Parathyroid adenoma (tissue), 2 donors: ENCODE measurements around the gene UNC5A.
A peak's percentile ranks its signal among the peaks of the same experiment; 100 is the strongest.
"Not testable (repeated sequence)": the region's sequence is repeated elsewhere in the genome, so short reads cannot be mapped to it uniquely, and the experiment has no call there.

Experiments used
- H2AFZ ChIP-seq: fragments of 300-600 bp; sonication (generic); one replicate; pipeline ENCODE4 v1.7.0; 2017; ENCODE audit warnings: antibody characterized with exemption, mild to moderate bottlenecking
- H3K27ac ChIP-seq: fragments of 300-600 bp; sonication (generic); one replicate; pipeline ENCODE4 v1.7.0; 2017
- H3K27me3 ChIP-seq: fragments of 300-600 bp; sonication (generic); one replicate; pipeline ENCODE4 v1.7.0; 2017; ENCODE audit warnings: low read length; ENCODE audit not compliant: control insufficient read depth, insufficient read depth
- H3K36me3 ChIP-seq: fragments of 300-600 bp; sonication (generic); one replicate; pipeline ENCODE4 v1.7.0; 2017; ENCODE audit warnings: low read length; ENCODE audit not compliant: control insufficient read depth, insufficient read depth
- H3K4me1 ChIP-seq: fragments of 300-600 bp; sonication (generic); one replicate; pipeline ENCODE4 v1.7.0; 2017; ENCODE audit warnings: control low read depth
- H3K4me2 ChIP-seq: fragments of 300-600 bp; sonication (generic); one replicate; pipeline ENCODE4 v1.7.0; 2017; ENCODE audit warnings: low read length
- H3K4me3 ChIP-seq: fragments of 300-600 bp; sonication (generic); one replicate; pipeline ENCODE4 v1.7.0; 2017; ENCODE audit warnings: low read depth, low read length
- H3K79me2 ChIP-seq: fragments of 300-600 bp; sonication (generic); one replicate; pipeline ENCODE4 v1.7.0; 2017; ENCODE audit warnings: control low read depth
- H3K9ac ChIP-seq: fragments of 300-600 bp; sonication (generic); one replicate; pipeline ENCODE4 v1.7.0; 2017; ENCODE audit warnings: mild to moderate bottlenecking
- H3K9me3 ChIP-seq: fragments of 300-600 bp; sonication (generic); one replicate; pipeline ENCODE4 v1.7.0; 2017; ENCODE audit warnings: low read length; ENCODE audit not compliant: control insufficient read depth
- TF ChIP-seq, protein P1 (sequence below): fragments of 300-600 bp; sonication (generic); IDR thresholded peaks from one replicate; pipeline ENCODE4 v1.7.0; 2017; ENCODE audit warnings: antibody characterized with exemption, mild to moderate bottlenecking
- donor health status: primary hyperparathyroidism.

UNC5A gene

DNA sequence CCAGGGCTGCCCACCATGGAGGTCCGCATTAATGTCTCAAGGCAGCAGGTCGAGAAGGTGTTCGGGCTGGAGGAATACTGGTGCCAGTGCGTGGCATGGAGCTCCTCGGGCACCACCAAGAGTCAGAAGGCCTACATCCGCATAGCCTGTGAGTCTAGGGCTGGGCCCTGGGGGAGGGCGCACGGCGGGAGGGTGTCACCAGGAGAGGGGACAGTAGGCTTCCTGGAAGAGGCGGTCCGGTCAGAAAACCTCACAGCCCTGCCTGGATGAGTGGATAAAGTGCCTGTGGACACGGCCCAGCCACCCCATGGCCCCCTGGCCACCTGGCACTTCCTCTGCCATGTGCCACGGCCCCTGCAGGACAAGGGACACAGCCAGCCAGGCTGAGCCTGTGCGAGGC is 57.8 kb downstream of the UNC5A start:
- H3K27me3 ChIP-seq, result peaks cover under 1% of the 10 kb centered on the region
- H3K9ac ChIP-seq, result no peak overlapping the region
- no peak overlapping the region for H2AFZ ChIP-seq
- no peak overlapping the region for H3K27ac ChIP-seq
- TF ChIP-seq, protein P1, sequence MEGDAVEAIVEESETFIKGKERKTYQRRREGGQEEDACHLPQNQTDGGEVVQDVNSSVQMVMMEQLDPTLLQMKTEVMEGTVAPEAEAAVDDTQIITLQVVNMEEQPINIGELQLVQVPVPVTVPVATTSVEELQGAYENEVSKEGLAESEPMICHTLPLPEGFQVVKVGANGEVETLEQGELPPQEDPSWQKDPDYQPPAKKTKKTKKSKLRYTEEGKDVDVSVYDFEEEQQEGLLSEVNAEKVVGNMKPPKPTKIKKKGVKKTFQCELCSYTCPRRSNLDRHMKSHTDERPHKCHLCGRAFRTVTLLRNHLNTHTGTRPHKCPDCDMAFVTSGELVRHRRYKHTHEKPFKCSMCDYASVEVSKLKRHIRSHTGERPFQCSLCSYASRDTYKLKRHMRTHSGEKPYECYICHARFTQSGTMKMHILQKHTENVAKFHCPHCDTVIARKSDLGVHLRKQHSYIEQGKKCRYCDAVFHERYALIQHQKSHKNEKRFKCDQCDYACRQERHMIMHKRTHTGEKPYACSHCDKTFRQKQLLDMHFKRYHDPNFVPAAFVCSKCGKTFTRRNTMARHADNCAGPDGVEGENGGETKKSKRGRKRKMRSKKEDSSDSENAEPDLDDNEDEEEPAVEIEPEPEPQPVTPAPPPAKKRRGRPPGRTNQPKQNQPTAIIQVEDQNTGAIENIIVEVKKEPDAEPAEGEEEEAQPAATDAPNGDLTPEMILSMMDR, result no peak
- no peaks in the 10 kb centered on the region for H3K9me3 ChIP-seq
- no peaks in the 10 kb centered on the region for H3K79me2 ChIP-seq
- H3K36me3 ChIP-seq, result no peaks in the 10 kb centered on the region
- H3K4me2 ChIP-seq, result no peak overlapping the region
- H3K4me1 ChIP-seq, result no peaks in the 10 kb centered on the region
- H3K4me3 ChIP-seq, result no peak overlapping the region

DNA sequence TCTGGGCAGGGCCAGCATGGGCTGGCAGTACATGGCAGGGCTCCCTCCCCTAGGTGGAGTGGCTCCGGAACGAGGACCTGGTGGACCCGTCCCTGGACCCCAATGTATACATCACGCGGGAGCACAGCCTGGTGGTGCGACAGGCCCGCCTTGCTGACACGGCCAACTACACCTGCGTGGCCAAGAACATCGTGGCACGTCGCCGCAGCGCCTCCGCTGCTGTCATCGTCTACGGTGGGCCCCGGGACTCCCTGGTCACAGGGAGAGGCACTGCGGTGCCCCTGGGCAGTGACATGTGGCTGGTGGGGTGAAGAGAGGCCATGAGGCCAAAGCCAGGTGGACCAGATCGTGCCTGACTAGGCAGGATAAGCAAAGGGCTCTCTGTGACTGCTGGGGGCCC is 58.4 kb downstream of the UNC5A start:
- H3K4me1 ChIP-seq, result no peaks in the 10 kb centered on the region

DNA sequence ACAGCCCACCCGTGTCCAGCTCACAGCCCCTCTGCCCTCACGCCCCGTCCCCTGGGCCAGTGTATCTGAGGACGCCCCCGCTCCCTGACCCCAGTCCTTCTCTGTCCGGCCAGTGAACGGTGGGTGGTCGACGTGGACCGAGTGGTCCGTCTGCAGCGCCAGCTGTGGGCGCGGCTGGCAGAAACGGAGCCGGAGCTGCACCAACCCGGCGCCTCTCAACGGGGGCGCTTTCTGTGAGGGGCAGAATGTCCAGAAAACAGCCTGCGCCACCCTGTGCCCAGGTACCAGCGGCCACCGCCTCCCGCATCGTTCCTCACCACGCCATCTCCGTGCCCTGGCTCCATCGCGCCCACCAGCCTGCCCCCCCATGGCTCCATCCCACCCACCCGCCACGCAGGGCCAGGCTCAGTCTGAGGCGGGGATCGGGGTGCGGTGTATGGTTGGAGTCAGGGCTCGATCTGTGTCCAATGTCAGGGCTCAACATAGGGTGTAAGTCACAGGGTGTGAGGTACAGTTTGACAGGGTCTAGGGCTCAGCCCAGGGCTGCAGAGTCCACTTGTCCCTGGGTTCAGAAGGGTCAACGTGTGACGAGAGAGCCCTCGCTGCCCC is 59.2 kb downstream of the UNC5A start:
- Histone ChIP-seq H3K4me2 (no peak overlapping the region), H3K4me3 (no peak overlapping the region), H3K27ac (no peak overlapping the region), H3K9me3 (no peaks in the 10 kb centered on the region), H2AFZ (no peak overlapping the region), H3K4me1 (no peaks in the 10 kb centered on the region), H3K79me2 (no peaks in the 10 kb centered on the region), H3K27me3 (no peaks in the 10 kb centered on the region), H3K36me3 (no peaks in the 10 kb centered on the region), H3K9ac (no peak overlapping the region)
- TF ChIP-seq, protein P1, result no peak

More for the DNA sequence above, 58.4 kb downstream of the UNC5A start:
- Histone ChIP-seq H3K79me2 (no peaks in the 10 kb centered on the region), H3K9ac (no peak overlapping the region), H2AFZ (no peak overlapping the region), H3K4me3 (no peak overlapping the region), H3K4me2 (no peak overlapping the region), H3K27me3 (no peaks in the 10 kb centered on the region), H3K9me3 (no peaks in the 10 kb centered on the region), H3K27ac (no peak overlapping the region), H3K36me3 (no peaks in the 10 kb centered on the region)
- TF ChIP-seq, protein P1, result no peak

DNA sequence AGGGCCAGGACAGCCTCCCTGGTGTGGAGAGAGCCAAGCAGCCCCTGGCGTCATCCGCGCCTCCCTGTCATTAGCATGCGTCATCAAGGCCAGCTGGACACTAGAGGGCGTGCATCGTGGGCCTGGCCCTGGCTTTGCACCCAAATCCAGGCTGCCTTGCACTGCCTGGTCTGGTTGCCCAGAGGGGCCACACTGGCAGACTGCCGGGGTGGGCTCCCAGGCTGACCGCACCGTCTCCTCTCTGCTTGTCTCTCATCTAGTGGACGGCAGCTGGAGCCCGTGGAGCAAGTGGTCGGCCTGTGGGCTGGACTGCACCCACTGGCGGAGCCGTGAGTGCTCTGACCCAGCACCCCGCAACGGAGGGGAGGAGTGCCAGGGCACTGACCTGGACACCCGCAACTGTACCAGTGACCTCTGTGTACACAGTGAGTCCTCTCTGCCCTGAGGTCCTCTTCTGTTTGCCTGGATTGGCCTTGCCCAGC is 59.8 kb downstream of the UNC5A start:
- no peak overlapping the region for H2AFZ ChIP-seq
- H3K9ac ChIP-seq, result no peak overlapping the region
- no peaks in the 10 kb centered on the region for H3K9me3 ChIP-seq
- no peak overlapping the region for H3K27ac ChIP-seq
- H3K4me2 ChIP-seq, result no peak overlapping the region
- no peaks in the 10 kb centered on the region for H3K27me3 ChIP-seq
- H3K36me3 ChIP-seq, result no peaks in the 10 kb centered on the region
- H3K79me2 ChIP-seq, result no peaks in the 10 kb centered on the region
- no peak overlapping the region for H3K4me3 ChIP-seq
- TF ChIP-seq, protein P1, result peak; percentile 14
- no peaks in the 10 kb centered on the region for H3K4me1 ChIP-seq

GRCh38 chr5:176870644-176871043 is 60.3 kb downstream of the UNC5A start:
- not testable (repeated sequence) for H3K4me1 ChIP-seq, H3K27me3 ChIP-seq, H2AFZ ChIP-seq, H3K27ac ChIP-seq, H3K4me3 ChIP-seq, H3K4me2 ChIP-seq, H3K9me3 ChIP-seq, H3K9ac ChIP-seq, H3K36me3 ChIP-seq, H3K79me2 ChIP-seq

DNA sequence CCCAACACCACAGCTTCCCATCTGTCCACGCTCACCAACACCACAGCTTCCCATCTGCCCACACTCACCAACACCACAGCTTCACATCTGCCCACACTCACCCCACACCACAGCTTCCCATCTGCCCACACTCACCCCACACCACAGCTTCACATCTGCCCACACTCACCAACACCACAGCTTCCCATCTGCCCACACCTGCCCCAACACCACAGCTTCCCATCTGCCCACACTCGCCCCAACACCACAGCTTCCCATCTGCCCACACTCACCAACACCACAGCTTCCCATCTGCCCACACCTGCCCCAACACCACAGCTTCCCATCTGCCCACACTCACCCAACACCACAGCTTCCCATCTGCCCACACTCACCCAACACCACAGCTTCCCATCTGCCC is 62.2 kb downstream of the UNC5A start:
- H3K27ac ChIP-seq, result not testable (repeated sequence)

DNA sequence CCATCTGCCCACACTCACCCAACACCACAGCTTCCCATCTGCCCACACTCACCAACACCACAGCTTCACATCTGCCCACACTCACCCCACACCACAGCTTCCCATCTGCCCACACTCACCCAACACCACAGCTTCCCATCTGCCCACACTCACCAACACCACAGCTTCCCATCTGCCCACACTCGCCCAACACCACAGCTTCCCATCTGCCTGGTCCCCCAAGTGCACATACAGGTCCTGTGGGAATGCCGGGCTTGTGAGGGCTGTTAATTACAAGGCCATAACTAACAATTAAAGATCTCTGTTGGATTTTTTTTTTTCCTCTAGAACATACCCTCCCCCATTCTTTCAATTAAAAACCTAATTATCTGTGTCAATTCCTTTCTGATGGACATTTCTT is 62.7 kb downstream of the UNC5A start:
- not testable (repeated sequence) for H3K36me3 ChIP-seq, H3K27me3 ChIP-seq, H3K4me2 ChIP-seq, H3K4me3 ChIP-seq, H3K27ac ChIP-seq, H3K79me2 ChIP-seq, H3K4me1 ChIP-seq, H2AFZ ChIP-seq, H3K9ac ChIP-seq, H3K9me3 ChIP-seq

More for the DNA sequence above, 62.2 kb downstream of the UNC5A start:
- not testable (repeated sequence) for H3K9me3 ChIP-seq, H3K4me3 ChIP-seq, H3K79me2 ChIP-seq, H3K36me3 ChIP-seq, H2AFZ ChIP-seq, H3K27me3 ChIP-seq, H3K4me2 ChIP-seq, H3K9ac ChIP-seq, H3K4me1 ChIP-seq
